Measurements from ENCODE around the gene KIN.

KIN gene

DNA sequence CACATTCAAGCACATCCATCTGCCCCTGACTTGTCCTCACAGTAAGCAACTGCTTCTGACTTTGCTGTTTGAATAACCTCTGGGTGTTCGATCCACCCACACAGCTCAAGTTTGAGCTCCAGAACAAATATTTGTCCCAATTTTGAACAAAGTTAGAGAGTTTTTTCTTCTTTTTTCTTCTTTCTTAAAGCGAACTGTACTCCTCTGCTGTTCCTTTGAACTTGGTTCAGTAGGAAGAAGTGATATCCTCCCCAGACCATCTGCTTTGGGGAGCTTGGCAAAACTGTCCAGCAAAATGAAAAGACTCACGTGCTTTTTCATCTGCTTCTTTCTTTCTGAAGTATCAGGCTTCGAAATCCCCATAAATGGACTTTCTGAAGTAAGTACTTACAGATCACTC lies 84.7 kb downstream of the KIN start, which contains the start of gene ITIH2:
ITIH2 (plus strand) TSS at position 177 of the 400 bp plus-strand sequence; CDS start at position 296, 119 bp downstream.
- TF ChIP-seq, protein P1, sequence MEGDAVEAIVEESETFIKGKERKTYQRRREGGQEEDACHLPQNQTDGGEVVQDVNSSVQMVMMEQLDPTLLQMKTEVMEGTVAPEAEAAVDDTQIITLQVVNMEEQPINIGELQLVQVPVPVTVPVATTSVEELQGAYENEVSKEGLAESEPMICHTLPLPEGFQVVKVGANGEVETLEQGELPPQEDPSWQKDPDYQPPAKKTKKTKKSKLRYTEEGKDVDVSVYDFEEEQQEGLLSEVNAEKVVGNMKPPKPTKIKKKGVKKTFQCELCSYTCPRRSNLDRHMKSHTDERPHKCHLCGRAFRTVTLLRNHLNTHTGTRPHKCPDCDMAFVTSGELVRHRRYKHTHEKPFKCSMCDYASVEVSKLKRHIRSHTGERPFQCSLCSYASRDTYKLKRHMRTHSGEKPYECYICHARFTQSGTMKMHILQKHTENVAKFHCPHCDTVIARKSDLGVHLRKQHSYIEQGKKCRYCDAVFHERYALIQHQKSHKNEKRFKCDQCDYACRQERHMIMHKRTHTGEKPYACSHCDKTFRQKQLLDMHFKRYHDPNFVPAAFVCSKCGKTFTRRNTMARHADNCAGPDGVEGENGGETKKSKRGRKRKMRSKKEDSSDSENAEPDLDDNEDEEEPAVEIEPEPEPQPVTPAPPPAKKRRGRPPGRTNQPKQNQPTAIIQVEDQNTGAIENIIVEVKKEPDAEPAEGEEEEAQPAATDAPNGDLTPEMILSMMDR (IDR thresholded peaks at IDR 0.05; ENCODE audit: low read depth, low read length): no peak

DNA sequence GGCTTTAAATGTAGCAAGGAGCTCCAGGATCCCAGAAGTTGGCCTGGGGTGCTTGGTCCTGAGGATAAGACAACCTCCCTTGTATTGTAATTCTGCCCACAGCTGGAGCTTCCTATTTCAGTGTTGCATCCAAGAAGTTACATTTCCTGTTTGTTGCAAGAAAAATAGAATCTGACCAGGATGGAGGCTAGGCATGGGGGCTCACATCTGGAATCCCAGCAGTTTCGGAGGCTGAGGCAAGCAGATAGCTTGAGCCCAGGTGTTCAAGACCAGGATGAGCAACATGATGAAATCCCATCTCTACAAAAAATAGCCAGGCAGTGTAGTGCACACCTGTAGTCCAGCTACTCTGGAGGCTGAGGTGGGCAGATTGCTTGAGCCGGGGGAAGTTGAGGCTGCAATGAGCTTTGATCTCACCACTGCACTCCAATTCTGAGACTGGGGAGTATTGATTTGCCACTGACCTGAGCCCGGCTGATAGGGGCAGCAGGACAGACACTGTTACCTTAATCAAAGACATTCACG lies 85.4 kb downstream of the KIN start:
- H3K27ac ChIP-seq: no peak overlapping the region
- no peaks in the 10 kb centered on the region for H3K36me3 ChIP-seq
- H3K27me3 ChIP-seq (ENCODE audit: insufficient read depth, low read depth, severe bottlenecking): no peaks in the 10 kb centered on the region
- H3K4me3 ChIP-seq (ENCODE audit: low read depth, low read length): no peak overlapping the region
- H3K9me3 ChIP-seq (ENCODE audit: severe bottlenecking): no peaks in the 10 kb centered on the region
- DNase-seq: no peak
- TF ChIP-seq, protein P1 (IDR thresholded peaks at IDR 0.05; ENCODE audit: low read depth, low read length): no peak

More for the DNA sequence above, 84.7 kb downstream of the KIN start, which contains the start of gene ITIH2:
- H3K4me3 ChIP-seq (ENCODE audit: low read depth, low read length): no peak within 1 kb of the TSS
- no peak within 1 kb of the TSS for H3K27ac ChIP-seq
- DNase-seq: no peak
- H3K9me3 ChIP-seq (ENCODE audit: severe bottlenecking): no peaks in the 10 kb centered on the region
- no peaks in the 10 kb centered on the region for H3K27me3 ChIP-seq (ENCODE audit: insufficient read depth, low read depth, severe bottlenecking)
- no peaks in the 10 kb centered on the region for H3K36me3 ChIP-seq

DNA sequence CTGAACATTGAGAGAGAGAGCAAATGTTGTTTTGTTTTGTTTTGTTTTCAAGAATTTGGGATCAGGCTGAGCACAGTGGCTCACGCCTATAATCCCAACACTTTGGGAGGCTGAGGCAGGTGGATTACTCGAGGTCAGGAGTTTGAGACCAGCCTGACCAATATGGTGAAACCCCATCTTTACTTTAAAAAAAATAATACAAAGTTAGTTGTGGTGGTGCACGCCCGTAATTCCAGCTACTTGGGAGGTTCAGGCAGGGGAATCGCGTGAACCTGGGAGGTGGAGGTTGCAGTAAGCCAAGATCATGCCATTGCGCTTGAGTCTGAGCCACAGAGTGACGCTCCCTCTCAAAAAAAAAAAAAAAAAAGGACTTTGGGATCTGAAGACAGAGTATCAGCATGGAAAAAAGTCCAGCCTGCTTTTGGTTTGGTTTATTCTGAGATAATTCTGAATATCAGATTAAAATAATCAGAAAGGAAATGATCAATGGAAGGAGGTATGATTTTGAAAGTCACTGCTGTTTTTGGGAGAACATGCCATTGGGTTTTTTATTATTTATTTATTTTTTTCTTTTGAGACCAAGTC lies 86.5 kb downstream of the KIN start:
- Histone ChIP-seq H3K27ac (no peak overlapping the region), H3K27me3 (ENCODE audit: insufficient read depth, low read depth, severe bottlenecking) (no peaks in the 10 kb centered on the region)

More for the DNA sequence above, 86.5 kb downstream of the KIN start:
- no peak overlapping the region for H3K4me3 ChIP-seq (ENCODE audit: low read depth, low read length)
- TF ChIP-seq, protein P1 (IDR thresholded peaks at IDR 0.05; ENCODE audit: low read depth, low read length): no peak
- no peak for DNase-seq
- H3K9me3 ChIP-seq (ENCODE audit: severe bottlenecking): no peaks in the 10 kb centered on the region
- no peaks in the 10 kb centered on the region for H3K36me3 ChIP-seq
